Measurements from ENCODE around the gene PAX3.

GRCh38 chr2:222218786-222219185, 80.0 kb downstream of the PAX3 start:
- no peak for TF ChIP-seq POLR2A (IDR thresholded peaks at IDR 0.05)
- no peak for TF ChIP-seq CTCF (IDR thresholded peaks at IDR 0.05)
- TF ChIP-seq EP300 (IDR thresholded peaks at IDR 0.05): no peak
